ENCODE results near the gene KRTAP1-4.

The KRTAP1-4 gene

DNA sequence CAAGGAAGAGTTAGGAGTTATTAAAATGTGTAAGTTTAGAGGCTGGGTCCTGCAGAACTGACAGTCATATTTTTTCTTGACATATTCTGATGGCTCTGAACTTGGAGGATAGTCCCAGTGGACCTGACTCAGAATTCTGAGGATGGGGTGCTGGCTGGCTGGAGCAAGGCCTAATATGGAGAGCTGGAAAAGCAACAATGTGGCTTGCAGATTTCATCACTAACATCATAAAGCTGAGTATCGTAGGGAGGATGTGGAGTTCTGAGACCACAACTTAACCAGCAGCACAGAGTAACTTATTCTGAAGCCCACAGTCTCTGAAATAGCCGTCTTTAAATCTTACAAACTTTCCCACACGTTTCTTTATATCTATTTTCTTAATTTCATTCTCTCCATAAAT, 5.3 kb downstream of the KRTAP1-4 start:
- TF ChIP-seq, protein P1, sequence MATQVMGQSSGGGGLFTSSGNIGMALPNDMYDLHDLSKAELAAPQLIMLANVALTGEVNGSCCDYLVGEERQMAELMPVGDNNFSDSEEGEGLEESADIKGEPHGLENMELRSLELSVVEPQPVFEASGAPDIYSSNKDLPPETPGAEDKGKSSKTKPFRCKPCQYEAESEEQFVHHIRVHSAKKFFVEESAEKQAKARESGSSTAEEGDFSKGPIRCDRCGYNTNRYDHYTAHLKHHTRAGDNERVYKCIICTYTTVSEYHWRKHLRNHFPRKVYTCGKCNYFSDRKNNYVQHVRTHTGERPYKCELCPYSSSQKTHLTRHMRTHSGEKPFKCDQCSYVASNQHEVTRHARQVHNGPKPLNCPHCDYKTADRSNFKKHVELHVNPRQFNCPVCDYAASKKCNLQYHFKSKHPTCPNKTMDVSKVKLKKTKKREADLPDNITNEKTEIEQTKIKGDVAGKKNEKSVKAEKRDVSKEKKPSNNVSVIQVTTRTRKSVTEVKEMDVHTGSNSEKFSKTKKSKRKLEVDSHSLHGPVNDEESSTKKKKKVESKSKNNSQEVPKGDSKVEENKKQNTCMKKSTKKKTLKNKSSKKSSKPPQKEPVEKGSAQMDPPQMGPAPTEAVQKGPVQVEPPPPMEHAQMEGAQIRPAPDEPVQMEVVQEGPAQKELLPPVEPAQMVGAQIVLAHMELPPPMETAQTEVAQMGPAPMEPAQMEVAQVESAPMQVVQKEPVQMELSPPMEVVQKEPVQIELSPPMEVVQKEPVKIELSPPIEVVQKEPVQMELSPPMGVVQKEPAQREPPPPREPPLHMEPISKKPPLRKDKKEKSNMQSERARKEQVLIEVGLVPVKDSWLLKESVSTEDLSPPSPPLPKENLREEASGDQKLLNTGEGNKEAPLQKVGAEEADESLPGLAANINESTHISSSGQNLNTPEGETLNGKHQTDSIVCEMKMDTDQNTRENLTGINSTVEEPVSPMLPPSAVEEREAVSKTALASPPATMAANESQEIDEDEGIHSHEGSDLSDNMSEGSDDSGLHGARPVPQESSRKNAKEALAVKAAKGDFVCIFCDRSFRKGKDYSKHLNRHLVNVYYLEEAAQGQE (IDR thresholded peaks at IDR 0.05; ENCODE audit: insufficient replicate concordance, low read depth) = no peak
- TF ChIP-seq POLR2AphosphoS5 (IDR thresholded peaks at IDR 0.05; ENCODE audit: low read depth) = no peak
- TF ChIP-seq, protein P2, sequence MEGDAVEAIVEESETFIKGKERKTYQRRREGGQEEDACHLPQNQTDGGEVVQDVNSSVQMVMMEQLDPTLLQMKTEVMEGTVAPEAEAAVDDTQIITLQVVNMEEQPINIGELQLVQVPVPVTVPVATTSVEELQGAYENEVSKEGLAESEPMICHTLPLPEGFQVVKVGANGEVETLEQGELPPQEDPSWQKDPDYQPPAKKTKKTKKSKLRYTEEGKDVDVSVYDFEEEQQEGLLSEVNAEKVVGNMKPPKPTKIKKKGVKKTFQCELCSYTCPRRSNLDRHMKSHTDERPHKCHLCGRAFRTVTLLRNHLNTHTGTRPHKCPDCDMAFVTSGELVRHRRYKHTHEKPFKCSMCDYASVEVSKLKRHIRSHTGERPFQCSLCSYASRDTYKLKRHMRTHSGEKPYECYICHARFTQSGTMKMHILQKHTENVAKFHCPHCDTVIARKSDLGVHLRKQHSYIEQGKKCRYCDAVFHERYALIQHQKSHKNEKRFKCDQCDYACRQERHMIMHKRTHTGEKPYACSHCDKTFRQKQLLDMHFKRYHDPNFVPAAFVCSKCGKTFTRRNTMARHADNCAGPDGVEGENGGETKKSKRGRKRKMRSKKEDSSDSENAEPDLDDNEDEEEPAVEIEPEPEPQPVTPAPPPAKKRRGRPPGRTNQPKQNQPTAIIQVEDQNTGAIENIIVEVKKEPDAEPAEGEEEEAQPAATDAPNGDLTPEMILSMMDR (IDR thresholded peaks at IDR 0.05; ENCODE audit: insufficient read depth, low read length) = no peak
- no peak for TF ChIP-seq SPI1 (IDR thresholded peaks at IDR 0.05; ENCODE audit: borderline replicate concordance, low read depth)
- TF ChIP-seq GABPA (IDR thresholded peaks at IDR 0.05; ENCODE audit: low read depth) = no peak
- DNase-seq (ENCODE audit: low read depth in 1 of 2, low spot score in 1 of 2) = no peak
- no peak overlapping the region for H3K4me3 ChIP-seq (replicated peaks; ENCODE audit: insufficient read depth, low read length)
- peaks cover 3% of the 10 kb centered on the region for H3K27me3 ChIP-seq (ENCODE audit: insufficient read depth, poor library complexity, severe bottlenecking)
- H3K27ac ChIP-seq (replicated peaks) = no peak overlapping the region

DNA sequence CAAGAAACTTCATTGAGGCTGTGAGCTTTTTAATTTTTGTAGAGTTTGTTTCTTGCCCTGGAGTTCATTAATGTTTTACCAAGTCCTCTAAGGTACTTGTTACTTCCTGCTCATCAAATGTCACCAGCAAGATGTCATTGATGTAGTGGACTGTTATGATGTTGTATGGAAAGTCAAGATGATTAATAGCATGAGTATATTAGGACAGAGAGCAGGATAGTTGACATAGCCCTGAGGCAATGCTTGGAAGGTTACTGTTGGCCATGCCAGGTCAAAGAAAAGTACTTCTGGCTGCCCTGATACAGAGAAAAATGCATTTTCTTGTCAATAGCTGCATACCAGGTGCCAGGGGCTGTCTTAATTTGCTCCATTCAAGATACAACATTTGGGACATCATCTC, 9.7 kb downstream of the KRTAP1-4 start:
- Histone ChIP-seq H3K27me3 (ENCODE audit: insufficient read depth, poor library complexity, severe bottlenecking) (no peaks in the 10 kb centered on the region), H3K4me3 (replicated peaks; ENCODE audit: insufficient read depth, low read length) (no peak overlapping the region), H3K27ac (replicated peaks) (no peak overlapping the region)
- DNase-seq (ENCODE audit: low read depth in 1 of 2, low spot score in 1 of 2) = no peak
- TF ChIP-seq, protein P2 (IDR thresholded peaks at IDR 0.05; ENCODE audit: insufficient read depth, low read length) = no peak
- TF ChIP-seq POLR2AphosphoS5 (IDR thresholded peaks at IDR 0.05; ENCODE audit: low read depth) (no peak), GABPA (IDR thresholded peaks at IDR 0.05; ENCODE audit: low read depth) (no peak), SPI1 (IDR thresholded peaks at IDR 0.05; ENCODE audit: borderline replicate concordance, low read depth) (no peak)
- TF ChIP-seq, protein P1 (IDR thresholded peaks at IDR 0.05; ENCODE audit: insufficient replicate concordance, low read depth) = no peak

DNA sequence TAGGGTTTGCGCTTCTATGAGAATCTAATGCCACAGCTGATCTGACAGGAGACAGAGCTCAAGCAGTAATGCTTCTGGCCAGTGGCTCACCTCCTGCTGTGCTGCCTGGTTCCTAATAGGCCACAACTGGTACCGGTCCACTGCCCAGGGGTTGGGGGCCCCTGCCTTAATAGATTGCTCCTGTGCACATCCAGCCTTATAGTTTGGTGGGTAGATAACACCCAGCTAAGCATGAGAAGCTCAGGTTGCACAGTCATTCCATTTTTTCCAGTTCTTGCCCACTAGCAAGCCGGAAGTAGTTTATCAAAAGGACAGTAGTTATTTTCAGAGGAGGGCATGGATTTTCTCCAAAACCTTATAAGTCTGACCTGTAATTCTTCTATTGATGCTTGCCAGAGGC, 10.6 kb downstream of the KRTAP1-4 start:
- no peak for DNase-seq (ENCODE audit: low read depth in 1 of 2, low spot score in 1 of 2)
- no peaks in the 10 kb centered on the region for H3K27me3 ChIP-seq (ENCODE audit: insufficient read depth, poor library complexity, severe bottlenecking)
- TF ChIP-seq, protein P2 (IDR thresholded peaks at IDR 0.05; ENCODE audit: insufficient read depth, low read length) = no peak
- TF ChIP-seq, protein P1 (IDR thresholded peaks at IDR 0.05; ENCODE audit: insufficient replicate concordance, low read depth) = no peak
- TF ChIP-seq POLR2AphosphoS5 (IDR thresholded peaks at IDR 0.05; ENCODE audit: low read depth) = no peak
- no peak for TF ChIP-seq GABPA (IDR thresholded peaks at IDR 0.05; ENCODE audit: low read depth)

More for the DNA sequence above, 10.6 kb downstream of the KRTAP1-4 start:
- no peak overlapping the region for H3K27ac ChIP-seq (replicated peaks)
- no peak overlapping the region for H3K4me3 ChIP-seq (replicated peaks; ENCODE audit: insufficient read depth, low read length)

Measured in HL-60 (cell line).